ENCODE data around the gene CTNNA1.

Gene CTNNA1

DNA sequence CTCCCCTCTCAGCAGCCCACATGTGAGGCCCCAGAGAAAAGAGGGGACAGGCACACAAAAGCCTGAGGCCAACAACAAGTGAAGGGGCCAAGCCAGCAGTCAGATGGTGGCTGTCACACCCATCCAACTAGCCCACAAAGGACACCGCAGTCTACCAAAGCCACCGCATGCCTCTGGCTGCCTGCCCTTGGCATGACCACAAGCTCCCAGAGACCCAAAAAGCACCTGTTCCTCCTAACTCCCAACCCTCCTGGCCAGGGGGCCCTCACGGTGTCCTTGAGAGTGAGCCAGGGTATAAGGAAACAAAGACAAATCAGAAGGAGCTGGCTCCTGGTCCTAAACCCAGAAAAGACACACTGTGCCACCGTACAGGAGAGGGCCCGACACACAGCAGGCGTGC is 199.7 kb downstream of the CTNNA1 start:
- DNase-seq: no peak

DNA sequence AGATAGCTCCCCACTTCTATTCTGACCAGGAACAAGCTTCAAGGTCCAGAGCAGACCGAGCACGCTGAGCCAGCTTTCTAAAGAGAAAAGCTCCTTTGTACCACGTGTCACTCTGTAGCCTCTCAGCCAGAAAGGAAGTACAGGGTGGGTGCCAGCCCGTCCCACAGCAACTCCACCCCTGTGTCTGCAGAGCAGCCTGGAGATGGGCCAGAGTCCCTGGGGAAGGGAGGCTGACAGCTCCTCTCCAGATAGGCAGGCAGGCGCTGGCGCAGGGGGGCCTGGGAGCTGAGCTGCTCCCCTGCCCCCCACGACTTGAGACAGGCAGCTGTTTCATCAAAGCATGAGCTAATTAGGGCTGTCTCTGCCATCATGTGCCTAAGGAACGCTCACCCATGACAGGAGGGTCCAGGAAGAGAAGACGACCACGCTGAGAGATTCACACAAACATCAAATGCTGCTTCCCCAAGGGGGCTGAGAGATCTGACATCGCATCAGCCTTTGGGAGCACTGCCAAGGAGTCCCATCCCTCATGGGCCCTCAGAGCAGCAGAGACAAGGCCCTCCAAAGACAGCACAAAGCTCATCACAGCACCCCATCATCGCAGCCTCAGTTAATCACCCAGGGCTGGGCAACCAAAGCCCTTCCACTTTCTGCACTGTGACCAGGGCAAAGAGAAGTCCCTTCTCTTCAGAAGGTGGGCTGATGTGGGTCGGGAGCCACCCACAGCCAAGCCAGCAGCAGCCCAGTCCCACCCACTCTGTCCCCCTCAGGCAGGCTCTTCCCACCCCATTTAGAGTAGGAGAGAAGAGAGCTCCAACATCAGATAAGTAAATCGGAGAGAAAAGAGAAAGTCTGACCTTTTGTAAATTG is 200.4 kb downstream of the CTNNA1 start:
- DNase-seq: peak; percentile 54

DNA sequence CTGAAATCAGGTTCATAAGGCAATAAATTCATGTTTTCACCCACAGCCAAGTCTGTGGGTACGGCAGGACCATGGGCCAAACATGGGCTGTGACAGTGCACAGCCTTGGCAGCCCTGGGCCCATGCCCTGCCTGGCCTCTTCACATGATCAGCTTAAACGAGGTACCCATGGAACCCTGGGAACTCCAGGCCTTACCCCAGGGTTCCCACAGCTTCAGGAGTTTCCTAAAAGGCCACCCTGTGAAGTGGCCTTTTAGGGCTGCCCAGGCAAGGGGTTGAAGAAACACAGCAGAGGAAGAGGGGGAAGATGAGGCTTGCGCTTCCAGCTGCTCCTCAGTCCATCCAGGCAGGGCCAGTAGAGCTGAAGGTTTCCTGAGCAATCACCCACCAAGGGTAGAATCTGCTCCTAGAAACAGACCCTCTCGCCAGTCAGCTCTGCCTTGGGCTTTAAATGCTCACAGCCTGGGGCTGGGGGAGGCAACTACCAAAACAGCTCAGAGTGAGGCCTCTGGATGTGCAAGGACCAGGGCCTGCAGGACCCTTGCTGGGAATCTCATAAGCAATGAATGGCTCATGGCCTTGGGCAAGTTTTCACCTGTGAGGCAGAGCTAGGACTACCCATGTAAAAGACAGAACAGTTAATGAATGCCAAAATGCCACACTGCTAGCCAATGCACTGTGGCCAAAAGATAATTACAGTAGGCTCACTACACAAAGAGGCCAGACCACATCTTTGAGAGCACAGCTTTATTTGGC is 201.2 kb downstream of the CTNNA1 start:
- DNase-seq: peak; percentile 80

DNA sequence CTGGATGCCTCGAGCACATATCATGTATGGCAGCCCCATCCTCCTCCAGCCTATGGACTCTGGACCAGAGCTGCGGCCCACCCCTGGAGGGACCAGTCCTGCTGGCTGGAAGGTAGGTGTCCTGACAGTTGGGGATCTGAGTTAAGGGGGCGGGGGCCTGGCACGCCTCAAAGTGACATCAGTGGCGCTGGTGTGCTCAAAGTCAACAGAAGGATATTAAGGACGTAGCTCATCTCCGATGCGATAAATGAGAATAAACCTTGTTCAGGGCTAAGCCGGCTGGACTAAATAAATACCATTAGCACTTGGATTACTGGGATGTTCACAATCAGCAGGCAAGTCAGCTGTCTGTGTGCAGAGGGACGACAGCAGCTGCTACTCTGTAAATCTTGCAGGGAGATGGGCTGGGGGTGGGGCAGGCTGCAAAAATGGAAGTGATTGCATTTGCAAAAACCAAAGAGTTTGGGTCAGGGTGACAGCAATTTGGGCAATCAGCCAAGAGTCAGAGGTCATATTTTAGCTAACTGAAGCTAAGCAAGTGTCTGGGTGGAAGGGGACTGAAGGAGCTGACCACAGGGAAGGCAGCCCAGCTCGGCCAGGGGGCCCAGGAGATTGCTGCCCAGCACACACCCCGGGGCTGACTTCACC is 201.9 kb downstream of the CTNNA1 start:
- peak; percentile 90 for DNase-seq

DNA sequence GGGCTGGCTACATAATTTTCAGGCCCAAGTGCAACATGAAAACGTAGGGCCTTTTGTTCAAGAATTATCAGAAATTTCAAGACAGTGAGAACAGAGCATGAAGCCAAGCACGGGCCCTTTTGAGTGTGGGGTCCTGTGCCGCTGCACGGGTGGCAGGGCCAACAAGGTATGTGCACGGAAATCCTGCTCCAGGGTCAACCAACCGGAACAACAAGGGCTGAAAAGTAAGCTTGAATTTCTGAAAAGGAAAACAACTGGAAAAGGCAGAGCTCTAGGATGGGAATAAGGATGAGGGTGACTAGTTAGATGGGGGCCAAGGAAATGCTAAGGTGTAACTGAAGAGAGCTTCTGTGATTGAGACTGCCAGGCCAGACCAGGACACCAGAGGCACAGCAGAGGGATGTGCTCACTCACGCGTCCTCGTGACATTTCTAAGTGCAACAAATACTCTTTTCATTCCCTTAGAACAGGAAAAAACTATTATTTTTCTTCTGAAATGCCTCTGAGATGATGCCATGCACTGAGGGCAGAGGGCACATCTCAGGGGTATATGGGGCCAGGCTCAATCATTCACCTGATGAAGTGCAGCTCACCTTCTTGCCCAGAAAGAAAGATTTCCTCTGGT is 202.6 kb downstream of the CTNNA1 start:
- DNase-seq: no peak

DNA sequence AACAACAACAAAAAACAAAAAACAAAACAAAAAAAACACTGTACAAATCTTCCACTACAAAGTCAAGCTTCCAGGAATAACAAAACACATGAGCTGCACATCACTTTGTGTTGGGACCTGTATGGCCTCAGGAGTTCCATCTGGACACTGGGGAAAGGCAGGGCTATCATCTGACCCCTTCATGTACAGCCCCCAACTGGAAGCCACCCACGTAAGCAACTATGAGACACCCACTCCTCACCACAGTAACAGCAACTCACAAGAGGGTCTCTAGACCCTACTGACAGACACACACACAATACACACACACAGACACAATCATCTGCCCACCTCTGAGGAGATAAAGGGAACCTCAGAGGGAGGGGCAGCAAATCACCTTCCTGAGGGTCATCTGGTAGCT is 203.6 kb downstream of the CTNNA1 start:
- no peak for DNase-seq

DNA sequence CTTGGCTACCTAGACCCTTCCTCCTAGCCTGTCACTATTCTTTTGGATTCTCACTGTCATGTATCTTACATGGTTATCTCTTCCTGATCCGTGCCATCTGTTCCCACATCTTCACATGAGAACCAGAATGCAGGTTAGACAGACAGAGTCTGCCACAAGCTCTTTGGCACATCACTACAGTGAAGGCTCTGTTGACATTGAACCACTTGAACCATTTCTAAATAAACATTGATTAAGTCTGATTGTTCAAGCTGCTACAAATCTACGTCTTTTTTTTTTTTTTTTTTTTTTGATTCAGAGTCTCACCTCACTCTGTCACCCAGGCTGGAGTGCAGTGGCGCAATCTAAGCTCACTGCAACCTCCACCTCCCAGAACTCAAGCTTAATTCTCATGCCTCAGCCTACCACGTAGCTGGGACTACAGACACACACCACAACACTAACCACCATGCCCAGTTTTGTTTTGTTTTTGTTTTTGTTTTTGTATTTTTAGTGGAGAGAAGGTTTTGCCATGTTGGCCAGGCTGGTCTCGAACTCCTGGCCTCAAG is 207.0 kb downstream of the CTNNA1 start:
- DNase-seq: peak; percentile 22

DNA sequence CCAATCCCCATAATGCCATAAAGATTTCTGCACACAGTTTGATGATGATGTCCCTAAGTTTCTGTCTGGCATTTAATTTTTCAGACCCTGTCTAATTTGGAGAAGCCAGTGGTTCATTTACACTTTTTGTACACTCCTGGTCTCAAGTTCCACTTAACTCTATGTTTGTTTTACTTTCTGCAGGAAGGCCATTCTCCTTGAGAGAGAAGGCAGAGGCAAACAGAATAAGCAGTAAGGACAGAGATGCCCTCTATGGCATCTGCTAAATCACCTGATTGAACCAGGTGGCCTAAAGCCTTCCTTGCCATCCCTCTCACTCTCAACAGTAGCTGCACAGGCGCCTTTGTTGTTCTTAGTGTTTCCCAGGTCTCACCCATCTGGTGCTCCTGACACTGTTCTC is 208.0 kb downstream of the CTNNA1 start:
- no peak for DNase-seq

DNA sequence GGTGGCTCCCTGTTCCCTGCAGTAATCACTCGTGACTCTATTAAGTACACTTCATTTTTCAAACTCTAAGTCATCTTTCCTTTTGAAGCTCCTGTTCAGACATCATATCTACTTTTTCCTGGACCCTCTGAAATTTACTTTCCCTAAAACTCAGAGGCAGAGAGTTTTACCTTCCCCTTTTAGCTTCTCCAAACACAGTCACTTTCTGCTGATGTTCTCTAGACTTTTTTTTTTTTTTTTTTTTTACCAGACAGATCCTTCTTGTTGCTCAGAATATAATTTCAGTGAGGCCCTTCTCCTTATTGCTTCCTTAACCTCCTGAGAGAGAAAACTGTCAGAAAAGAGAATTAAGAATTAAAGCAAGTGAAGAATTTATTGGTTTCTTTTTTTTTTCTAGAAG is 208.5 kb downstream of the CTNNA1 start:
- DNase-seq: no peak

DNA sequence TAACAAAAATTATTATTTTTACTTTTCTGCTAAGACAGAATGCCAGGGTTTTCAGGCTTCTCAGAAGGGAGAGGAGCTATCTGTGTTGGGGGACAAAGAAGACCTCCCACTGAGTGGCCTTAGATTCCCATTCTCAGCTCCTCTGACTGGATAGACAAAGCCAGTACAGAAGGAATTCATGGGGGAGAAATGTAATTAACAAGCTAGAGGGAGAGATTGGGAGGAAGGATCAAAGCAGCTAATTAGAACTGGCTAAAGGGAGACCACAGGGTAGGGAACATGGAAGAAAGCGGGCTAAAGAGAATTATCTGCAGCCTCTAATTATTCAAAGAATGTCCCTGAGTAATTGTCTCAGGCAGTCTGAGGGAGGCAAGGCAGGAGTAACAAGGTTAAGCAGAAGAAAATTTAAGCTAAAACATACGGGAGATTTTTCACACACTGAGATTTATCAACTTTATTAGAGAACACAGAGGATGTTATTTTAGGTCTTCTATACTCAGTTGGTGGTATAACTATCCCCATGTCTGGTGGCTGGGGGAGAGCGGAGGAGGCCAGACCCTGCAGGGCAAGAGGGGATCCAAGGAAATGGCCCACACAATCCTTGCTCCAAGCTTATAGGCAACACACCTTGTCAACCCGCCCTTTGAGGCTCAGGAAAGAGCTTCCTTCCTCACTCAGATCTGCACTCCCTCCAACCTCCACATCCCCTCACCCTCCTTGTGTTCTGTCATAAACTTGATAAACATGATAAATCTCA is 209.6 kb downstream of the CTNNA1 start:
- DNase-seq: no peak

DNA sequence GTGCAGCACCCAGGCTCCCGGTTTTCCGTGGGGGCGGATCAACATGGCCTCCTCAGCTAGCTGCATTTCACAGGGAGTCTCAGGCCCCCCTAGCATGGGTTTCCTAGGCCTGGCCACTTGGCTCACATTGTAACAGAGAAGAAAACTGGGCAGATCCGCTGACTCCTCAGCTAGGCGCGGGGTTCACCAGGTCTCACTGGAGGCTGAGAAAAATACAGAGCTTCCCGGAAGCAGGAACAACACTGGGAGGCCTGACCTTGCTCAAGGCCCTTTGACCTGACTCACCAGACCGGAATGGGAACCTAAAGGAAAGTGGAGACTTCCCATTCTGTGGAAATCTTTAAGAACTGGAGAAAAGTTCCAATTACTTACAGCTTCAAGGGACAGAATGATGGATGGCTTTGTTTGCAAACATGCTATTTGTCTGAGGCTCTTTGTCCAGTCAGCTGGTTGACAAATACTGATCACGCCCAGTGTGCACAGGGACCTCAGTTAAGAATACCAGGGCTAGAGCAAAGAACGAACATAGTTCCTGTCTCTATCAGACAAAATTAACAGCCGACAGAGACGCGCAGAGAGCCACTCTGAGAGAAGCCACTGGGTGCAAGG is 210.6 kb downstream of the CTNNA1 start:
- no peak for DNase-seq

DNA sequence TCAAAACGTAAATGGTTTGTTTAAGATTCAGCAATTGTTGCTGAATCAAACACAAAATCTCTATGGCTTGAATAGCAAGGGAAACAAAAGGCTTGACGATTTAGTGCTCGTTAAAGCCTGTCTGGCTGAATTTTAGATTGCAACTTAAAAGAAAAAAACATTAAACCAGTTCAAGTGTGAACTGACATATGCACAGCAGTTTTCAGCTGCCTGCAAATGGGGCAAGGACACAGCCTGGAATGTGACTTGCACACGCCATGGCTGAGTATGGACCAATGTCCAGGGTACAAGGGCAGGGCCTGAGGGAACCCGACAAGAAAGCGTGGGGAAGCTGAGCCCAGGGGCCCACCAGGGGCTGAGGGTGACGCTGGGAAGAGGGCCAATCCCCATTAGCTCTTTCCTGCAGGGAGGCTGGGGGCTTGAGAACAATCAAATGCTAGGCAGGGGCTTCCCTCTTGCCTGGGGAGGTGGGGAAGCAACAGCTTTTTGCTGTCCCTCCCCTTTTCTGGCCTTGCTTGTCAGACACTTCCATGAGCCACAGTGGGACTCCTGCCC is 211.5 kb downstream of the CTNNA1 start:
- DNase-seq: no peak

DNA sequence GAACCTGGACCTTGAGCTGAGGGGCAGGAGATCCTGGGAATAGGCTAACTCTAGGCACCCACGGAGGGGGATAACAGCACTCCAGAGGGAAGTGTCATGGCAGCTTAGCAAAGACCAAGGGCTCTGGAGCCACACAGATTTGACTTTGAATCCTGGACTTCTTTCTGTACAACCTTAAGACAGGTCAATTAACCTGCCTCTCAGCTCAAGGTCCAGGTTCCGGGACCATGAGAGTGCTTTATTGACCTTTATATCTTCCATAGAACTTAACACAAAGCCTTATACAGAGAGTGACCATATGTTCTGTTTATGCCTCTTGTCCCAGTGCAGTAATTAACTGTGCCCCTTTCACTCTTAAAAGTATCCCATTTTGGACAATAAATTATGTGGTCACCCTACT is 212.4 kb downstream of the CTNNA1 start:
- no peak for DNase-seq

DNA sequence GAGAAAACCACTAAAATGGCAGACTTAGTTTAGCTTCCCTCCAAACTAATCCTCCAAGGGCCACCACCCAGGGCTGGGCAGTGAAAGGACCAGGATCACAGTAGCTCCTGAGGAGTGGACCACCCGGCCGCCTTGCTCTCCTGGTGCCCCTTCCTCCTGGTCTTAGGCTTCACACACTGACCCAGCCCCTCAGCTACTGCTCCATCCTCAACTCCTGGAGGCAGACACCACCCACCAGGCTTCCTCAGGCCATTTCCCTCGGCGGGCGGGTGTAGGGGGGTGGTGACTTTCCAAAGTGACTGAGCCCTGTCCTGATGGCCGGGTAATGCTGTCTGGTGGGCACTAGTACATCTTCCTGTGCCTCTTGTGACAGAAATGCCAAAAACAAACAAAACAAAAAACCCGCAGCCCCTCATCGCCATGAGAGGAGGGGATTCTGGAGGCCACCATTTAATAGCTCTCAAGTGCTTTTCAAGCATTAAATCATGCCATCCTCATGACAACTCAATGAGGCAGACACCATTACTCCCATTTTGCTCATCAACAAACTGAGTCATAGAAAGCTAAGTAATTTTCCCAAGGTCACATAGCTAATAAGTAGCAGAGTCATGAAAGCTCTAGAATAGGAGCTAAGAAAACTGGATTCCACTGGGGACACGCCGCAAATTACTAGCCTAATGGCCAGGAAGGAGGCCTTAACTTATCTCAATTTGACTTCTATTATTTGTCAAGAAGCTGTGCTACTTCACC is 213.2 kb downstream of the CTNNA1 start:
- DNase-seq: no peak

DNA sequence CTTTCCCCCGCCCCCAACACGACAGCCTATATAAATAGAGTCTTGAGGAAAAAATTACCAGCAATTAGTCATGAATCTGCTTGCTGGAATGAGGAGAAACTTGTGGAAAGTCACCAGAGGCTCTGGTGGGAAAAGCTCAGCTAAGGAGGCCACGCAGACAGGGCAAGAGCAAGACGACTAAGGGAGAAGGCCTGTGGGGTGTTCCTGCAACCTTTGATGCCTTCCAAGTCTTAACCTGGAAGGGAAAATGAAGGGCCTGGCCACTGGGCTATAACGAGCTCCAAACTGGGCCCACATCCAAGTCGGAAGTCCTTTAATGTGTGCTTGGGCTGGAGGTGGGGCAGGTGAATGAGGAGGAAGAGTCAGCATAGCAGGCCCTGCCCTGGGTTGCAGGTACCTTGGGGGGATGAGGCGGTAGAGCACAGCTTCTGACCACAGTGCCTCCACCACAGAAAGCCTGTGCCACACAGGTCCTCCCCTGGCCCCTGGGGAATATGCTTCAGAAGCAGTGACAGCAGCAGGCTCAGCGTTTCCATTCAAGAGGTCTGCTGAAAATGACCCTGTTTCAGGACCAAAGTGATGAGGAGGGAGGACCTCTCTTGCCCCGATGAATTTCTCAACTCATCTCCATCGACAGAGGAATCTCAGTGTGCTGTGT is 214.7 kb downstream of the CTNNA1 start:
- DNase-seq: no peak

DNA sequence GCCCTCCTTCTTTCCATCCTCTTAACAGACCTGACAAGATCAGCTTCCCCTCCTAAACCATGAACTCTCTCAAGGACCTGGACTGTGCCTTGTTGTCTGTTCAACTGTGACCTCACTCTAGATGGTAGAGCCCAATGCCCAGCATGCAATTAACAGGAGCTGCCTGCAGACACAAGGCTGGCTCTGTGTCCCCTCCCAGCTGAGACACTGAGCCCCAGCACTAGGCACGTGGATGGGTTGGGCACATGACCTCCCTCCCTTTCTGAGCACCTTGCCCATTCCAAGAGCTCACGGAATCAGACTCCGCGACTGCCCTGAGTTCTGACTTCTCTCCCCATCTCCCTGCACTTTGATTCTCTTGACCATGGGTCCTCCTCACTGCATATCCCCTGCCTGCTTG is 215.4 kb downstream of the CTNNA1 start:
- no peak for DNase-seq

DNA sequence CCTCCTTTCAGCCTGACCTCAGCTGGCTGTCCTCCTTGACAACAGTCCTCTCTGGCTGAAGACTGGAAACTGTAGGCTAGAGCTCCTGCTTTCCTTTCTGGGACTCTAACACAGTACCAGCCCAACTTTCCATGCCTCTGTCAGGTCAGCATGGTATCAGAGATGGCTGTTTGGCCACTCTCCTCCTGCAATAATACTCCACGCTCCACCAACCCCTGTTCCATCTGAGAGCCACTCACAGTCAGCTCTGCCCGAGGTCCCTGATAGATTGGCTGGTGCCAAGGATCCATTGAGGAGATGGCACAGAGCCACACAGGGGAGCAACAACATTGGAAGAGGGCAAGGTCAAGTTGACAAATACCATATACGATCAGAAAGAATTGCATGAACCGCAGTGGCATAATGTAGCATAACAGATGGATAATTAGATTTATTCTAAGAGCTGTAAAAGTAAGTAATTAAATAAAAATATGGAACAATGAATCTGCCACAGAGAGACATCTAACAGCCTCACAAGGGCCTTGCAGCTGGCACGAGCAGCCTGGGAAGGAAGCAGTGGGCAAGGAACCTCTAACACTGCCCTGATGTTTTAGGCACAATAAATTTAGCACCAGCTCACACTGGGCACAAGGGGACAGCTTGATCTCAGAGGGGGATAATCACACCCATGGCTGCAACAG is 216.2 kb downstream of the CTNNA1 start:
- no peak for DNase-seq

DNA sequence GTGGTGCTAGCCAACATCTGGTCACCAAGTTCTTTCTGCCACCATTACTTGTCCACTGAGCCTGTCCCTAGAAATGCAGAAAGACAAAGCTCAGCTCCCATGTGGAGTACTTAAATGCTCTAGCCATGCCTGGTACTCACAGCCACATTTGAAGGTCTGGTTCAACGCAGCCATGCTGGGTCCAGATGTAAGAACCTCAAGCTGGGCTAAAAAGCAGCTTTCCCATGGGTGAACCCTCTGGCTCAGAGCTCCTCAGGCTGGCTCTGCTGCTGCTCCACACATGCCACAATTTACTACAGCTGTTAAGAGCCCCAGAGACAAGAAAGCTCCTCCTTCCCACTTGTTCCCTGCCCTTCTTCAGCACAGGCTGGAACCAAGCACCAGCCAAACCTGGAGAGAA is 219.0 kb downstream of the CTNNA1 start:
- no peak for DNase-seq

DNA sequence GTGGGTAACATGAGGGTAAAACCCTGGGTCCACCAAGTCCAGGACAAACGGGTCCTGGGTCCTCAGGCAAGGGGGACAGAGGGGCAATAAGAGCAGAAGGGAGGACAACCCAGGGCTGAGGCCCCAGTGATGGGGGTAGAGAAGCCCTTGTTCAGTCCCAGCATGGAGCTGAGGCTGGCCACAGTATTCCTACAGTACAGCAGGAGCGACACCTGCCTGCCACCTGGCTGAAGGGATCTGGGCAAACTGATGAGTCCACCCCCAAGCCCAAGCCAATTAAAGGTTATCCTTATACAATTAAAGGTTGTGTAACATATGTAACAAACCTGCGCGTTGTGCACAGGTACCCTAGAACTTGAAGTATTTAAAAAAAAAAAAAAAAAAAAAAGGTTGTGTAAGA is 219.6 kb downstream of the CTNNA1 start:
- DNase-seq: peak; percentile 65

Measured in NCI-H146 (cell line).